A673 (cell line): ENCODE results near the gene SNAI3. TPM values are rescaled to one million over a fixed set of nuclear protein-coding genes. Genes with fewer than 3 reads are reported as not detected.

Experiments
- Bru-seq: library from RNA; stranded (reverse); fragments of 400-500 nt; gene quantifications from one replicate; lab custom pipeline; 2021; lab: Mats Ljungman, UMichigan
- BruChase-seq, 2 experiments: library from RNA; stranded (reverse); fragments of 400-500 nt; gene quantifications; one replicate each; lab custom pipeline; 2021; lab: Mats Ljungman, UMichigan
- BruUV-seq: library from RNA; stranded (reverse); fragments of 400-500 nt; replicated peaks from 2 replicates; lab custom pipeline; 2021; lab: Mats Ljungman, UMichigan
- CTCF ChIA-PET: fragments of 300-600 bp; sonication (Branson Sonifier 250); formaldehyde crosslinking; loops from one replicate; lab custom pipeline; 2022; ENCODE audit warnings: antibody characterized with exemption; lab: Charles Lee
- POLR2A ChIA-PET: fragments of 300-600 bp; sonication (Branson Sonifier 250); formaldehyde crosslinking; loops from one replicate; lab custom pipeline; 2022; ENCODE audit warnings: antibody characterized with exemption; ENCODE audit not compliant: low non-redundant PET; lab: Charles Lee
- DNase-seq: peaks from one replicate; pipeline ENCODE4 v3.0.0-alpha.2; 2015; ENCODE audit warnings: low spot score
- H3K27ac ChIP-seq: fragments of 200-600 bp; sonication (generic); 2 replicates; pipeline ENCODE4 v1.5.1; 2016; ENCODE audit warnings: mixed run types, low read depth, mild to moderate bottlenecking, mixed read lengths, antibody characterized with exemption, low read length; ENCODE audit not compliant: poor library complexity, severe bottlenecking
- H3K27me3 ChIP-seq: fragments of 200-600 bp; sonication (generic); replicated peaks from 2 replicates; pipeline ENCODE4 v1.6.1; 2017; ENCODE audit warnings: mixed run types, low read depth, mild to moderate bottlenecking, mixed read lengths, antibody characterized with exemption, low read length; ENCODE audit not compliant: insufficient read depth, poor library complexity
- H3K36me3 ChIP-seq: fragments of 200-600 bp; sonication (generic); 2 replicates; pipeline ENCODE4 v1.6.1; 2016; ENCODE audit warnings: mixed run types, mild to moderate bottlenecking, mixed read lengths, antibody characterized with exemption, low read length; ENCODE audit not compliant: insufficient read depth, poor library complexity, severe bottlenecking
- H3K4me1 ChIP-seq: fragments of 200-600 bp; sonication (generic); 2 replicates; pipeline ENCODE4 v1.6.1; 2017; ENCODE audit warnings: mixed run types, mild to moderate bottlenecking, mixed read lengths, antibody characterized with exemption, low read length; ENCODE audit not compliant: insufficient read depth, poor library complexity, severe bottlenecking
- H3K4me3 ChIP-seq: fragments of 200-600 bp; sonication (generic); 2 replicates; pipeline ENCODE4 v1.5.1; 2016; ENCODE audit warnings: low read depth, mixed run types, mild to moderate bottlenecking, mixed read lengths, low read length; ENCODE audit not compliant: poor library complexity, severe bottlenecking
- H3K9me3 ChIP-seq: fragments of 200-600 bp; sonication (generic); 2 replicates; pipeline ENCODE4 v1.6.1; 2016; ENCODE audit warnings: mixed run types, low read depth, mild to moderate bottlenecking, mixed read lengths, antibody characterized with exemption, low read length; ENCODE audit not compliant: poor library complexity, severe bottlenecking
- CTCF ChIP-seq: fragments of 300-800, 200-600 bp; sonication (generic); conservative IDR thresholded peaks from 2 replicates; pipeline ENCODE4 v1.5.1; 2017; ENCODE audit warnings: low read depth, mild to moderate bottlenecking, antibody characterized with exemption, low read length, moderate library complexity, mixed read lengths
- EZH2 ChIP-seq: fragments of 200-600 bp; sonication (generic); IDR thresholded peaks from 2 replicates; pipeline ENCODE4 v1.6.1; 2017; ENCODE audit warnings: borderline replicate concordance, low read depth, mild to moderate bottlenecking, mixed read lengths, antibody characterized with exemption, low read length; ENCODE audit not compliant: poor library complexity, severe bottlenecking
- intact Hi-C: fragments of 100-400 bp; cut with micrococcal nuclease; formaldehyde crosslinking; loops from one replicate; pipeline ENCODE4 v1.10.0; 2022; ENCODE audit not compliant: unreplicated experiment
- long read RNA-seq: library from polyadenylated mRNA; stranded (forward); transcript quantifications from one replicate; pipeline ENCODE4 v2.0.0, GENCODE V29; 2022
- total RNA-seq: library from RNA; stranded (reverse); gene quantifications from 2 replicates; pipeline ENCODE4 v1.2.3, GENCODE V29; 2021

Gene SNAI3
- total RNA-seq (not detected in 2 replicates), Bru-seq, nascent RNA (not detected), BruChase-seq, experiment 1, labeled RNA remaining after a 2-hour chase (not detected), BruChase-seq, experiment 2, labeled RNA remaining after a 6-hour chase (not detected)
- long read RNA-seq, partial matches to known transcripts, result 0 of 8 reads
- long read RNA-seq, other reads (novel, unspliced or antisense), result 8 of 8 reads

DNA sequence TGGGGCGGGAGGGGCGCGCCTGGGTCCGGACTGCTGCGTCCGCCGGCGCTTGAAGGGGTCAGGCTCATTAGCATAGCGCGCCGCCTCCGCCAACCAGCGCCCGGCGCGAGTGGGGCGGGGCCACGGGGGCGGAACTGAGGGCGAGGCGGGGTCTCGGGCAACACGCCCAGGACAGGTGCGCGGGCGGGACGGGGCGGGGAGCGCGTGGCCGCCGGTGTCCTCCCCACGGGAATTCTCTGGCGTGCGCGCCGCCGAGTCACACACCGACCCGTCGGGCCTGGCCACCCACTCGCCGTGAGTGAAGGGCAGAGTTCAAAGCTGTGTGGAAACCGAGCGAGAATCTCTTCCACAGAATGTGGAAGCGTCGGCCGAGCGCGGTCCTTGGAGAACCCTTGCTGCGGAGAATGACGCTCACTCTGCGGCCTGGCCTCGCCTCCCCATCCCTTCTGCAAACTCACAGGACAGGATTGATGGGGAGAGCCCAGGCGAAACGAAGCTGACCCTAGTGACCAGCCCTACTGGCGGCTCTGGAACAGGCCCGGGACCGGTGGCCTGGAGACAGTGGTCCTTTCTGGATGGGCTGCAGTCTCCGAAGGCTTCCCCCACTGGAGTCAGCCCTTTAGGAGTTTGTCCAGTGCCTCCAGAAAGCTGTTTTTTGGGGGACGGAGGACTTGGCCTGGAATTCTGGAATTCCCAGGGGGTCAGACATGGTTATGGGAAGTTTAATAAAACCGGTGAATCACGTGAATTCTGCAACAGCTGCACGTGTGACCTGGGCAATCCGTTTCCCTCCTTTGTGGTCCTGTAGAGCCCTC is at the start of gene SNAI3:
Gene SNAI3 (minus strand): TSS at position 69 of the 815 bp plus-strand sequence. CDS start 101 bp downstream, outside the sequence.
- peak; percentile 64 for DNase-seq
- intact Hi-C loops, result no loop called here
- Histone ChIP-seq H3K27me3 (no peaks in the 10 kb centered on the region), H3K9me3 (no peaks in the 10 kb centered on the region), H3K27ac (no peak within 1 kb of the TSS), H3K4me3 (peak within 1 kb of the TSS; percentile 53), H3K36me3 (no peaks in the 10 kb centered on the region), H3K4me1 (peaks cover 6% of the 10 kb centered on the region)
- TF ChIP-seq CTCF (no peak), EZH2 (no peak)
- ChIA-PET CTCF (no interaction called here), POLR2A (no interaction called here)
- no TSS peak for BruUV-seq

DNA sequence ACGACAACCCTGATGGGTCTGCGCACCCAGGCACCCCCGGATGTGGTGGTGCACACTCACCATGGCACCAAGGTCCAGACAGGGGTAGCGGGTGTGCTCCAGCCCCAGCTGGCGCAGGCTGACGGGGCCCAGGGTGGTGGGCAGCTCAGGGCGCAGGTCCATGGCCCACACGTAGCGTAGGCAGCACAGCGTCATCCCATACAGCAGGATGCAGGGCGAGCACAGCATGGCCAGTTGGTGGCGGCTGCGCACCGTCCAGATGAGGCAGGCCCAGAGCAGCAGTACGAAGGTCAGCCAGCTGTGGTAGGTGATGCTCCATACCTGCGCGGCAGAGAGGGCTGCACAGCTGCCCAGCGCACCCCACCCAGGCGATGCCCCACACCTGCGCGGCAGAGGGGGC is 49.8 kb upstream of the SNAI3 start:
- H3K36me3 ChIP-seq, result peaks cover 38% of the 10 kb centered on the region
- no peaks in the 10 kb centered on the region for H3K27me3 ChIP-seq
- no peaks in the 10 kb centered on the region for H3K9me3 ChIP-seq
- BruUV-seq, result no TSS peak
- H3K4me1 ChIP-seq, result no peaks in the 10 kb centered on the region
- TF ChIP-seq EZH2, result no peak
- TF ChIP-seq CTCF, result no peak
- no peak overlapping the region for H3K27ac ChIP-seq
- ChIA-PET POLR2A (no interaction called here), CTCF (interaction anchor here (1.9 kb wide), 1 partner anchor 19 kb away, joined by 9 read pairs; no protein-coding TSS in a partner anchor)
- H3K4me3 ChIP-seq, result no peak overlapping the region
- DNase-seq, result no peak
- intact Hi-C loops, result loop anchor here (5.0 kb wide), 1 partner anchor 431 kb away; no protein-coding TSS in a partner anchor

DNA sequence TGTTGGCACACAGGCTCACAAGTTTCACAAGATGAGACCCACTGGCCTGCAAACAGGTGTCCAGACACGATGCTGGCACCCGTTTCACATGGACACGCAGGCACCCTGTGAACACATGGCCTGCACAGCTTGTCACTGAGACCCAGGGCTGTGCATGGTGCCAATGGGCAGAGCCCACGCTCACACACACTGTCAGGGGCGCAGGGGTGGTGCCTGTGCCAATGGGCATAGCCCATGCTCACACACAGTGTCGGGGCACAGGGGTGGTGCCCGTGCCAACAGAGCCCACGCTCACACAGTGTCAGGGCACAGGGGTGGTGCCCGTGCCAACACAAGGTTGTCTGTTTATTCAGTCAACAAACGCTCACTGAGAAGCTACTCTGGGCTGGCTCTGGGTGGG is 49.3 kb upstream of the SNAI3 start:
- ChIA-PET POLR2A (no interaction called here), CTCF (no interaction called here)
- no peak overlapping the region for H3K4me3 ChIP-seq
- no TSS peak for BruUV-seq
- no peak for DNase-seq
- no peaks in the 10 kb centered on the region for H3K27me3 ChIP-seq
- H3K9me3 ChIP-seq, result no peaks in the 10 kb centered on the region
- H3K27ac ChIP-seq, result no peak overlapping the region
- TF ChIP-seq CTCF (no peak), EZH2 (no peak)
- intact Hi-C loops, result loop anchor here (5.0 kb wide), 1 partner anchor 432 kb away; no protein-coding TSS in a partner anchor
- H3K4me1 ChIP-seq, result no peaks in the 10 kb centered on the region
- peaks cover 41% of the 10 kb centered on the region for H3K36me3 ChIP-seq
